Body of pancreas (tissue), 4 donors: ENCODE results near the gene PATJ. TPM values are rescaled to one million over a fixed set of nuclear protein-coding genes. Genes with fewer than 3 reads are reported as not detected.
A peak's percentile ranks its signal among the peaks of the same experiment; 100 is the strongest.

ENCODE experiments used
- ATAC-seq: fragments of 150-250 bp; one replicate; pipeline ENCODE4 v1.9.1; 2016
- DNase-seq, 4 donors: peaks; one replicate each; pipeline ENCODE4 v3.0.0-alpha.2; 2019
- H3K27ac ChIP-seq, 4 donors: fragments of 200-600 bp; sonication (generic); 1 replicate in 3 of 4; 2 replicates in 1 of 4; pipeline versions ENCODE4 v1.5.1 to v1.6.1; 2016 to 2019; ENCODE audit warnings: mild to moderate bottlenecking in 1 of 4, mixed read lengths in 1 of 4, moderate library complexity in 1 of 4
- H3K27me3 ChIP-seq, 2 donors: fragments of 200-600 bp; sonication (generic); one replicate each; pipeline ENCODE4 v1.6.0; 2016; ENCODE audit warnings: mild to moderate bottlenecking in 1 of 2
- H3K36me3 ChIP-seq, 2 donors: fragments of 200-600 bp; sonication (generic); replicated peaks in 1 of 2; 2 replicates each; pipeline ENCODE4 v1.5.1; 2016; ENCODE audit warnings: low read depth in 2 of 2; ENCODE audit not compliant: insufficient read depth in 1 of 2
- H3K4me1 ChIP-seq: fragments of 200-600 bp; sonication (generic); one replicate; pipeline ENCODE4 v1.6.0; 2016
- H3K4me3 ChIP-seq, 2 donors: fragments of 200-600 bp; sonication (generic); 1 replicate in 1 of 2; 2 replicates in 1 of 2; pipeline ENCODE4 v1.5.1; 2016 to 2019
- H3K9me3 ChIP-seq, 3 donors: fragments of 200-600 bp; sonication (generic); 1 replicate in 2 of 3; 2 replicates in 1 of 3; pipeline ENCODE4 v1.5.1; 2016
- CTCF ChIP-seq, 7 experiments: fragments of 450-650 bp in 4 of 7; fragments of 200-600 bp in 3 of 7; sonication (generic) in 3 of 7; IDR thresholded peaks; one replicate each; pipeline ENCODE4 v1.5.1; 2016 to 2019; ENCODE audit warnings: antibody characterized with exemption in 7 of 7
- POLR2A ChIP-seq, 3 donors: fragments of 450-650 bp; IDR thresholded peaks; one replicate each; pipeline ENCODE4 v1.6.1; 2016; ENCODE audit warnings: antibody characterized with exemption in 3 of 3, mild to moderate bottlenecking in 2 of 3
- WGBS, 2 donors: methylation state at CpG; one replicate each; pipeline ENCODE4 v1.1.5; 2017; 5-methylcytosine and 5-hydroxymethylcytosine counted together
- intact Hi-C: fragments of 100-400 bp; cut with DNase I; formaldehyde crosslinking; loops from one replicate; pipeline ENCODE4 v1.15.1; 2023
- total RNA-seq, 2 donors: library from RNA; depleted of rRNA; stranded (reverse); fragments of >200 nt; gene quantifications; one replicate each; pipeline ENCODE4 v1.1.0, GENCODE V29; 2016

PATJ gene
- total RNA-seq, 2 donors from 2014 or later, result 54.2 to 72.5 TPM

DNA sequence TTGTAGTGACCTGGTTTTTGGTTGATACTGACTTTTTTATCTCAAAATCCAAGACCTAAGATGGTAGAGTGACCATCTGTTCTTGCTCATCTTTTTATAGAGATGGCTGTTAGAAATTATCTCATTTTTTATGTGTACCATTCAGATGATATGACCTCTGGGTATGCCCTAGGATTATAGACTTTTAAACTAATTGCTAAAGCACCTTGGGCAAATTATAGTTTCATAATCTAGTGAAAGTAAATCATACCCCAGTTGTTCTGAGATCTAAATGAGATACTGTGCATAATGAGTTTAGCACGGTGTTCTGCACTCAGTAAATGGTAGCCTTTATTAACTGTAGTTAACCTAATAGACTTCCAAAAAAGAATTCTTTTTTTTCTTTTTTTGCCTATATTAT is 269.8 kb downstream of the PATJ start:
- Histone ChIP-seq H3K4me1 (no peaks in the 10 kb centered on the region), H3K9me3 (no peaks in the 10 kb centered on the region), H3K4me3 (no peak overlapping the region), H3K27me3 (no peaks in the 10 kb centered on the region), H3K36me3 (no peaks in the 10 kb centered on the region), H3K27ac (no peak overlapping the region)
- no peak for DNase-seq
- ATAC-seq, result no peak
- WGBS, 2 donors, result 90 to 94% methylated on average over 1 of the region's 1 CpG
- intact Hi-C loops, result no loop called here
- TF ChIP-seq POLR2A (IDR thresholded peaks at IDR 0.05) (no peak), CTCF (IDR thresholded peaks at IDR 0.05) (no peak)

DNA sequence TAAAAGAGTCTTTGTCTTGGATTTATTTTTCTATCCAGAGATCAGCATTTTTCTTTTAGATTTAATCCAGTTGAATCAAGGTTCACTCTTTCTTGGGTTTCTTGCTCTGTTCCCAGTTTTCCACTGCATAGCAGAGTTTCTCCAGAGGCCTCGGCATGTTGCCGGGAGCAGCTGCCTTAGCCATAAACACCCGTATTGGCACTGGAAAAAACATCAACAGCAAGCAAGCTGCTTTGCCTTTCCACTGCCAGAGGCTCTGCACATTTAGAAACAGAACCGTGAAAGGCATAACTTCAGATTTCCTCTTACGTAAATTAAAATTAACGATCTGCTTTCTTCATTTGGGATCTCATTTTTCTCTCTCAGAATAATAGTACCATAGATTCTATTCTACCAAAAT is 270.6 kb downstream of the PATJ start:
- WGBS, 2 donors, result 93 to 97% methylated on average over 6 of the region's 6 CpGs
- no peak overlapping the region for H3K4me3 ChIP-seq
- no peaks in the 10 kb centered on the region for H3K27me3 ChIP-seq
- intact Hi-C loops, result no loop called here
- TF ChIP-seq POLR2A (IDR thresholded peaks at IDR 0.05) (no peak), CTCF (IDR thresholded peaks at IDR 0.05) (no peak)
- no peaks in the 10 kb centered on the region for H3K9me3 ChIP-seq
- no peaks in the 10 kb centered on the region for H3K4me1 ChIP-seq
- H3K36me3 ChIP-seq, result no peaks in the 10 kb centered on the region
- H3K27ac ChIP-seq, result no peak overlapping the region
- ATAC-seq (no peak), DNase-seq (peak in 2 of 4 donors; percentile 4 to 6)

DNA sequence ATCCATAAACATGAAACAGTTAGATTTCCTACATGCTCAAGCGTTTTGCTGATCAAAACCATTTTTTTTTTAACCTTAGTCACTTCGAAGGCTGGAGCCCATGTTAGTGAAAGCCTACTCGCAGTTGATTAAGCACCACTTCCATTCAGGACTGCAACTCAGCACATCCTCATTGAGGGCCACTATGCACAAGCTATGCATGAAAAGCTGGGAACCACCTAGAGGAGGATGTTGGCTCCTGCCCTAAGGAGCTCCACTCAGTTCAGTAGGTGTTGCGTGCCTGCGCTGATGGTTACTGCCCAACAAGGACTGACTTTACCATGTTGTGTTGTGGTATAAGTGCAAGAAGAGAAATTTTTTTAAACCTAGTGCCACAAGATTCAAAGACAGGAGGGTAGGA is 271.0 kb downstream of the PATJ start:
- intact Hi-C loops, result no loop called here
- DNase-seq (no peak), ATAC-seq (no peak)
- Histone ChIP-seq H3K4me1 (no peaks in the 10 kb centered on the region), H3K36me3 (no peaks in the 10 kb centered on the region), H3K9me3 (no peaks in the 10 kb centered on the region), H3K27ac (no peak overlapping the region), H3K4me3 (no peak overlapping the region), H3K27me3 (no peaks in the 10 kb centered on the region)
- 90 to 92% methylated on average over 5 of the region's 5 CpGs for WGBS, 2 donors
- TF ChIP-seq POLR2A (IDR thresholded peaks at IDR 0.05) (no peak), CTCF (IDR thresholded peaks at IDR 0.05) (no peak)

DNA sequence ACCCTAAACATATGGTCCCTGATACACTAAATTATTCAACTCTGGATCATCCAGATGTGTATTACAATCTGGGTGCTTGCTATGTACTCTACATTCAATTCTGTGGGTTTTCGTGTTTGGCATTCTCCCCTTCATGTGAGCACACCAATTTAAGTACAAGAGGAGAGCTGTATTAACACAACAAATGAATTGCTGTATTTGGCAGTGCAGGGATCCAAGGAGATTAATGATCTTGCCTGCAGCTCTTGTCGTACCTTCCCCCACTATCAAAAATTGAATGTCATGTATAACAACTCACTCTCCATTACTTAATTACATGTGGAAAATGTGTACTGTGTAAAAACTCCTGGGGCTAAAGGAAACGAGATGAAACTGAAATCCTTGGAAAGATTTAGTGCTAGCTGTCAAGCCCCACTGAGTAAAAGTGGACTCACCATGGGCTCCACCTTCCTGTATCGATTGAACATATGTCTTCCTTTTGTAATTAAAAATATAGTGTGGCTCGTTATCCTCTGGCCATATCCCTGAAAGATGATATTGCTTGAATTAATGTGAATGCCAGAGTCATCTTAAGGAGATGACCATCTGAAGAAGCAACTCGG is 280.2 kb downstream of the PATJ start:
- no peak for ATAC-seq
- TF ChIP-seq CTCF (IDR thresholded peaks at IDR 0.05) (no peak), POLR2A (IDR thresholded peaks at IDR 0.05) (no peak)

GRCh38 chr1:62024690-62025089 is 282.4 kb downstream of the PATJ start:
- Histone ChIP-seq H3K9me3 (no peaks in the 10 kb centered on the region), H3K4me1 (no peaks in the 10 kb centered on the region), H3K27ac (no peak overlapping the region), H3K27me3 (no peaks in the 10 kb centered on the region), H3K4me3 (no peak overlapping the region), H3K36me3 (no peaks in the 10 kb centered on the region)
- DNase-seq, result no peak
- WGBS, 2 donors, result 92 to 100% methylated on average over 2 of the region's 2 CpGs
- ATAC-seq, result no peak
- TF ChIP-seq CTCF (IDR thresholded peaks at IDR 0.05), result no peak
- TF ChIP-seq POLR2A (IDR thresholded peaks at IDR 0.05), result no peak
- intact Hi-C loops, result no loop called here

More for the DNA sequence above, 280.2 kb downstream of the PATJ start:
- no peak for DNase-seq
- no peak overlapping the region for H3K4me3 ChIP-seq
- no peaks in the 10 kb centered on the region for H3K27me3 ChIP-seq
- 88 to 92% methylated on average over 6 of the region's 6 CpGs for WGBS, 2 donors
- no peak overlapping the region for H3K27ac ChIP-seq
- no peaks in the 10 kb centered on the region for H3K4me1 ChIP-seq
- no peaks in the 10 kb centered on the region for H3K9me3 ChIP-seq
- intact Hi-C loops, result no loop called here
- H3K36me3 ChIP-seq, result no peaks in the 10 kb centered on the region
